Activated CD8-positive, alpha-beta memory T cell treated with anti-CD3 and anti-CD28 coated beads, Interleukin-2, amount 10 ng/mL, durations not matched to agents 7 days and 5 days (primary cell): ENCODE results near the gene LYPD6. TPM values are rescaled to one million over a fixed set of nuclear protein-coding genes. Genes with fewer than 3 reads are reported as not detected.

Source experiments
- ATAC-seq: fragments of 150-1000 bp; cut with Tn5 transposase; one replicate; pipeline ENCODE4 v1.10.0; 2021; ENCODE audit warnings: moderate library complexity
- CTCF ChIA-PET: fragments of 350-600 bp; sonication (Branson Sonifier 250); formaldehyde crosslinking; loops from one replicate; lab custom pipeline; 2021; ENCODE audit warnings: antibody characterized with exemption; lab: Charles Lee
- DNase-seq: peaks from one replicate; pipeline ENCODE4 v3.0.0-alpha.2; 2020
- H3K27ac Mint-ChIP-seq: one replicate; pipeline ENCODE4 v1.8.0; 2021; ENCODE audit warnings: mild to moderate bottlenecking, mixed read lengths
- H3K27me3 Mint-ChIP-seq: one replicate; pipeline ENCODE4 v1.8.0; 2021; ENCODE audit warnings: mixed read lengths
- H3K36me3 Mint-ChIP-seq: one replicate; pipeline ENCODE4 v1.8.0; 2021; ENCODE audit warnings: mild to moderate bottlenecking, mixed read lengths
- H3K4me1 Mint-ChIP-seq: one replicate; pipeline ENCODE4 v1.8.0; 2021; ENCODE audit warnings: mixed read lengths
- H3K4me3 Mint-ChIP-seq: one replicate; pipeline ENCODE4 v1.8.0; 2021; ENCODE audit warnings: mild to moderate bottlenecking, moderate library complexity, mixed read lengths
- H3K9me3 Mint-ChIP-seq: one replicate; pipeline ENCODE4 v1.8.0; 2022; ENCODE audit warnings: low read depth, mixed read lengths
- total RNA-seq, 2 experiments: library from RNA; stranded (reverse); gene quantifications; one replicate each; pipeline ENCODE4 v1.2.3, GENCODE V29; 2021

Gene LYPD6
- total RNA-seq, 2 experiments from 2014 or later = not detected

- Mint-ChIP-seq H3K27ac (no peak overlapping the region), H3K27me3 (peaks cover 23% of the 10 kb centered on the region), H3K4me3 (no peak overlapping the region), H3K36me3 (no peaks in the 10 kb centered on the region), H3K4me1 (no peaks in the 10 kb centered on the region), H3K9me3 (no peaks in the 10 kb centered on the region)
- DNase-seq = no peak
- no peak for ATAC-seq
- CTCF ChIA-PET = no interaction called here
Observed at GRCh38 chr2:149363958-149364357, 33.6 kb downstream of the LYPD6 start.

DNA sequence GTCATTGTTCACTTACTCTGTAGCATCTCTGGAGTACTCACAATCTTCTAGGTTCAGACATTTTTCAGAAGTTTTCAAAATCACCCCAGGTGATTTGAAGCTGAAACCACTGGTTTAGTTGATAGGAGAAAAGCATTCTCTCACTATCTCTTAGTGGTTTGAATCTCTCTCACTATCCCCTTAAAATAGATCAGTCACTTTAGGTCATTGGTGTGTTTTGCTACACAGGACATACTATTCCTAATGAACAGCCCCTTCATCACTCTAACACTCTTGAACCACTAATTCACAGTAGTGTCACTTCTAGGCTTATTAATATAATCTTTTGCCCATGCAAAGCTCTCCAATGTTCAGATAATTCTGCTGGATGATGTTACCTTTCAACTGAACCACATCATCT lies 34.5 kb downstream of the LYPD6 start:
- ATAC-seq (no peak), DNase-seq (no peak)
- Mint-ChIP-seq H3K4me3 (no peak overlapping the region), H3K9me3 (no peaks in the 10 kb centered on the region), H3K36me3 (no peaks in the 10 kb centered on the region), H3K27me3 (peaks cover 23% of the 10 kb centered on the region), H3K27ac (no peak overlapping the region), H3K4me1 (no peaks in the 10 kb centered on the region)
- CTCF ChIA-PET = no interaction called here

- no peak for DNase-seq
- H3K27ac Mint-ChIP-seq = no peak overlapping the region
Observed at GRCh38 chr2:149365931-149366583, 35.7 kb downstream of the LYPD6 start.

GRCh38 chr2:149370061-149370775 lies 39.8 kb downstream of the LYPD6 start:
- DNase-seq = no peak
- CTCF ChIA-PET = no interaction called here
- ATAC-seq = no peak

More at GRCh38 chr2:149365931-149366583, 35.7 kb downstream of the LYPD6 start:
- CTCF ChIA-PET = no interaction called here
- Mint-ChIP-seq H3K4me1 (no peaks in the 10 kb centered on the region), H3K4me3 (no peak overlapping the region), H3K36me3 (no peaks in the 10 kb centered on the region), H3K9me3 (no peaks in the 10 kb centered on the region), H3K27me3 (peaks cover 17% of the 10 kb centered on the region)
- ATAC-seq = no peak

DNA sequence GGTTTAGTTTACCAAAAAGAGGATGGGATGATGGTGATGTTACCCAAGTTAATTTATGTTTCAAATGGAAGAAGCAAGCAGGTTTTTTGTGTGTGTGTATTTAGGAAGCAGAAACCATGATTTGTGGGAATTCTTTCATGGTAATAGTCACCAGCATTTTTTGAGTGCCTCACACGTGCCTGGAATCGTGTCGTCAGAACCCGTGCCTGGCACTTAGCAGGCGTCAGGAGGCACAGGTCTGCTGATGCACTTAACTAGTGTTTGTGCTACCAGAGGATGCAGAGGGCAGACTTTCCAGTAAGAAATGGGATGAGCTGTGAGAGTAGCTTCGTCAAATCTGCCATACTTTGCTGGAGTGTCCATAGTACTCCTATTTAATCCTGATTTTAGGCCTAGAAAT lies 41.1 kb downstream of the LYPD6 start:
- Mint-ChIP-seq H3K36me3 (no peaks in the 10 kb centered on the region), H3K27ac (no peak overlapping the region), H3K4me1 (no peaks in the 10 kb centered on the region), H3K4me3 (no peak overlapping the region), H3K27me3 (peaks cover 16% of the 10 kb centered on the region), H3K9me3 (no peaks in the 10 kb centered on the region)
- ATAC-seq = no peak
- CTCF ChIA-PET = no interaction called here
- no peak for DNase-seq

More at GRCh38 chr2:149370061-149370775, 39.8 kb downstream of the LYPD6 start:
- Mint-ChIP-seq H3K9me3 (no peaks in the 10 kb centered on the region), H3K36me3 (no peaks in the 10 kb centered on the region), H3K4me3 (no peak overlapping the region), H3K27me3 (peaks cover 14% of the 10 kb centered on the region), H3K27ac (no peak overlapping the region), H3K4me1 (no peaks in the 10 kb centered on the region)

GRCh38 chr2:149375801-149376361 lies 45.5 kb downstream of the LYPD6 start:
- ATAC-seq = no peak
- DNase-seq = no peak
- Mint-ChIP-seq H3K4me3 (no peak overlapping the region), H3K9me3 (no peaks in the 10 kb centered on the region), H3K4me1 (no peaks in the 10 kb centered on the region), H3K27me3 (peaks cover 9% of the 10 kb centered on the region), H3K36me3 (no peaks in the 10 kb centered on the region), H3K27ac (no peak overlapping the region)
- CTCF ChIA-PET = no interaction called here

DNA sequence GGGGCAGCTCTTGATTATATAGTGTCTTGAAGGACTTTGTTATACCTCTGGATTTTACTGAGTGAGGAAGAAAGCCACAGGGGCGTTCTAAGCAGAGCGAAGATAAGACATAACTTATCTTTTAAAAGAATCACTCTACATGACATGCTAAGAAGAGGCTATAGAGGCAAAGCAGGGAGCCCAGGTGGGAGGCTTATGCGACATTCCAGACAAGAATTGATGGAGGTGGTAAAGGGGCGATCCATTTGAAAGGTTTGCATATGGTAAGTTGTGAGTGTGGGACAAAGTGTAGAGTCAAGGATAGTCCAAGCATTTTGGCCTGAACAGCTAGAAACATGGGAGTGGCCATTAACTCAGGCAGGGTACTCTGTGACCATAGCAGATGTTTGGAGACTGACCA lies 49.8 kb downstream of the LYPD6 start:
- ATAC-seq (no peak), DNase-seq (no peak)
- Mint-ChIP-seq H3K27ac (no peak overlapping the region), H3K36me3 (no peaks in the 10 kb centered on the region), H3K4me1 (no peaks in the 10 kb centered on the region), H3K4me3 (no peak overlapping the region), H3K9me3 (no peaks in the 10 kb centered on the region), H3K27me3 (peaks cover 5% of the 10 kb centered on the region)
- CTCF ChIA-PET = no interaction called here

DNA sequence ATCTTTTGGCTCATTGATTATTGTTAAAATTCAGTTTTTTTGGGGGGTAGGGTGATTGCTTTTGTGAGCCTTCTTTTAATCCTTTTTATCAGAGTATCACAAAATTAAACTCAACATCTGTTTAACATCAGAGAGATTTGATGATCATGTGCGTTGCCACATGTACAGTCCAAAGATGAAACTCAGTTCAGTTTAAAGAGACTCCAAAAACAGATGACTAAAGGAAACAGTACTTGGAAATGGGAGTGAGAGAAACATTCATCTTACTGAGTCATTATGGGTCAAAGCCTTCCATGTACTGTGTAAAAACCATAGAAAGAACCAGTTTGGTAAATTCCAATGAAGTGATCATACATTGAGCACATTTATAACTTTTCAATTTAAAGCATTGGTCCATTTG lies 53.0 kb downstream of the LYPD6 start:
- Mint-ChIP-seq H3K9me3 (no peaks in the 10 kb centered on the region), H3K27ac (no peak overlapping the region), H3K36me3 (no peaks in the 10 kb centered on the region), H3K4me1 (no peaks in the 10 kb centered on the region), H3K4me3 (no peak overlapping the region), H3K27me3 (peaks cover 5% of the 10 kb centered on the region)
- no peak for DNase-seq
- ATAC-seq = no peak
- CTCF ChIA-PET = no interaction called here

- Mint-ChIP-seq H3K4me3 (no peak overlapping the region), H3K9me3 (no peaks in the 10 kb centered on the region), H3K36me3 (no peaks in the 10 kb centered on the region), H3K4me1 (no peaks in the 10 kb centered on the region), H3K27ac (no peak overlapping the region), H3K27me3 (peaks cover 5% of the 10 kb centered on the region)
- CTCF ChIA-PET = no interaction called here
- DNase-seq (no peak), ATAC-seq (no peak)
Observed at GRCh38 chr2:149385350-149385749, 55.0 kb downstream of the LYPD6 start.

GRCh38 chr2:149387411-149387810 lies 57.0 kb downstream of the LYPD6 start:
- CTCF ChIA-PET = no interaction called here
- no peaks in the 10 kb centered on the region for H3K4me1 Mint-ChIP-seq
- H3K27me3 Mint-ChIP-seq = peaks cover 5% of the 10 kb centered on the region
- no peaks in the 10 kb centered on the region for H3K36me3 Mint-ChIP-seq
- no peak for DNase-seq
- H3K9me3 Mint-ChIP-seq = no peaks in the 10 kb centered on the region
- H3K4me3 Mint-ChIP-seq = no peak overlapping the region
- H3K27ac Mint-ChIP-seq = no peak overlapping the region
- ATAC-seq = no peak

- DNase-seq (no peak), ATAC-seq (no peak)
- Mint-ChIP-seq H3K9me3 (no peaks in the 10 kb centered on the region), H3K27me3 (peaks cover 3% of the 10 kb centered on the region), H3K36me3 (no peaks in the 10 kb centered on the region), H3K27ac (no peak overlapping the region), H3K4me1 (no peaks in the 10 kb centered on the region), H3K4me3 (no peak overlapping the region)
- CTCF ChIA-PET = no interaction called here
Observed at GRCh38 chr2:149388120-149388816, 57.9 kb downstream of the LYPD6 start.

- DNase-seq = no peak
- Mint-ChIP-seq H3K27ac (no peak overlapping the region), H3K4me3 (no peak overlapping the region), H3K9me3 (no peaks in the 10 kb centered on the region), H3K4me1 (no peaks in the 10 kb centered on the region), H3K27me3 (peaks cover 2% of the 10 kb centered on the region), H3K36me3 (no peaks in the 10 kb centered on the region)
- CTCF ChIA-PET = no interaction called here
- no peak for ATAC-seq
Observed at GRCh38 chr2:149389506-149390167, 59.2 kb downstream of the LYPD6 start.

GRCh38 chr2:149393614-149394013 lies 63.2 kb downstream of the LYPD6 start:
- H3K36me3 Mint-ChIP-seq = no peaks in the 10 kb centered on the region
- H3K27ac Mint-ChIP-seq = no peak overlapping the region
- H3K9me3 Mint-ChIP-seq = no peaks in the 10 kb centered on the region
- ATAC-seq (no peak), DNase-seq (no peak)
- H3K27me3 Mint-ChIP-seq = peaks cover 2% of the 10 kb centered on the region
- H3K4me1 Mint-ChIP-seq = no peaks in the 10 kb centered on the region
- CTCF ChIA-PET = no interaction called here
- H3K4me3 Mint-ChIP-seq = no peak overlapping the region
